ENCODE data around the gene ARHGEF6.

GRCh38 chrX:136646602-136647239 lies 134.0 kb downstream of the ARHGEF6 start:
- TF ChIP-seq CTCF (IDR thresholded peaks at IDR 0.05) (no peak), POLR2A (IDR thresholded peaks at IDR 0.05) (no peak)

All from right lobe of liver (tissue), 4 donors.